DMS53 (cell line): ENCODE measurements around the gene ME1.
"Not testable (repeated sequence)": the region's sequence is repeated elsewhere in the genome, so short reads cannot be mapped to it uniquely, and the experiment has no call there.

Experiments
- DNase-seq: peaks from one replicate; lab custom pipeline; 2025; lab: John Stamatoyannopoulos, UW

Gene ME1

GRCh38 chr6:83352424-83353061 lies 78.3 kb downstream of the ME1 start:
- no peak for DNase-seq

- no peak for DNase-seq
These were observed 87.7 kb downstream of the ME1 start for GRCh38 chr6:83343121-83343520.

- DNase-seq, result no peak
These were observed 89.1 kb downstream of the ME1 start for GRCh38 chr6:83341765-83342164.

GRCh38 chr6:83333916-83334315 lies 96.9 kb downstream of the ME1 start:
- peak; percentile 9 for DNase-seq

- DNase-seq, result no peak
These were observed 97.4 kb downstream of the ME1 start for GRCh38 chr6:83333500-83333899.

- DNase-seq, result no peak
These were observed 116.2 kb downstream of the ME1 start for GRCh38 chr6:83314693-83315092.

GRCh38 chr6:83313882-83314281 lies 117.0 kb downstream of the ME1 start:
- no peak for DNase-seq

- no peak for DNase-seq
These were observed 119.6 kb downstream of the ME1 start for GRCh38 chr6:83311231-83311630.

- DNase-seq, result no peak
These were observed 120.8 kb downstream of the ME1 start for GRCh38 chr6:83310046-83310445.

- no peak for DNase-seq
These were observed 121.5 kb downstream of the ME1 start for GRCh38 chr6:83309344-83309743.

- DNase-seq, result no peak
These were observed 122.0 kb downstream of the ME1 start for GRCh38 chr6:83308833-83309232.

- DNase-seq, result no peak
These were observed 123.0 kb downstream of the ME1 start for GRCh38 chr6:83307849-83308248.

GRCh38 chr6:83303426-83303825 lies 127.4 kb downstream of the ME1 start:
- DNase-seq, result no peak

GRCh38 chr6:83294676-83295075 lies 136.2 kb downstream of the ME1 start:
- DNase-seq, result no peak

- DNase-seq, result no peak
These were observed 137.7 kb downstream of the ME1 start for GRCh38 chr6:83292900-83293843.

GRCh38 chr6:83287298-83287697 lies 143.6 kb downstream of the ME1 start:
- not testable (repeated sequence) for DNase-seq

GRCh38 chr6:83285917-83286316 lies 144.9 kb downstream of the ME1 start:
- DNase-seq, result no peak

- no peak for DNase-seq
These were observed 157.3 kb downstream of the ME1 start for GRCh38 chr6:83273596-83273995.

GRCh38 chr6:83270971-83271719 lies 159.7 kb downstream of the ME1 start:
- DNase-seq, result no peak

GRCh38 chr6:83265384-83265783 lies 165.5 kb downstream of the ME1 start:
- DNase-seq, result no peak

GRCh38 chr6:83260577-83260976 lies 170.3 kb downstream of the ME1 start:
- DNase-seq, result no peak

- no peak for DNase-seq
These were observed 172.3 kb downstream of the ME1 start for GRCh38 chr6:83258517-83258916.

GRCh38 chr6:83257791-83258190 lies 173.1 kb downstream of the ME1 start:
- DNase-seq, result no peak
